Liver (tissue), 9 donors: Measurements from ENCODE around the gene CASTOR1. TPM values are rescaled to one million over a fixed set of nuclear protein-coding genes. Genes with fewer than 3 reads are reported as not detected.

Experiments used
- DNase-seq: peaks from one replicate; pipeline ENCODE4 v3.0.0-alpha.2; 2017; ENCODE audit warnings: low spot score
- H3K27ac ChIP-seq, 2 donors: one replicate each; pipeline ENCODE4 v1.7.0; 2013; ENCODE audit warnings: inconsistent platforms in 2 of 2, low read length in 2 of 2, control low read depth in 1 of 2, low read depth in 1 of 2, mild to moderate bottlenecking in 1 of 2
- H3K27me3 ChIP-seq, 4 donors: one replicate each; pipeline versions ENCODE4 v1.6.1 to v1.7.0; 2013; ENCODE audit warnings: low read length in 3 of 4, inconsistent platforms in 1 of 4, mild to moderate bottlenecking in 1 of 4, moderate library complexity in 1 of 4; ENCODE audit not compliant: control insufficient read depth in 4 of 4, insufficient read depth in 4 of 4
- H3K36me3 ChIP-seq, 4 donors: one replicate each; pipeline versions ENCODE4 v1.6.1 to v1.7.0; 2013; ENCODE audit warnings: low read length in 3 of 4, mild to moderate bottlenecking in 3 of 4, low read depth in 1 of 4, moderate library complexity in 1 of 4; ENCODE audit not compliant: control insufficient read depth in 4 of 4, insufficient read depth in 3 of 4
- H3K4me1 ChIP-seq, 4 donors: one replicate each; pipeline versions ENCODE4 v1.6.1 to v1.7.0; 2013; ENCODE audit warnings: low read length in 3 of 4, mild to moderate bottlenecking in 3 of 4, moderate library complexity in 1 of 4; ENCODE audit not compliant: control insufficient read depth in 4 of 4, insufficient read depth in 4 of 4
- H3K4me3 ChIP-seq, 3 donors: one replicate each; pipeline versions ENCODE4 v1.6.1 to v1.7.0; 2013; ENCODE audit warnings: low read length in 3 of 3, control low read depth in 1 of 3, low read depth in 1 of 3, mild to moderate bottlenecking in 1 of 3
- H3K9ac ChIP-seq, 2 donors: one replicate each; pipeline ENCODE4 v1.7.0; 2013; ENCODE audit warnings: low read length in 2 of 2, mild to moderate bottlenecking in 2 of 2, moderate library complexity in 2 of 2, control low read depth in 1 of 2, low read depth in 1 of 2
- H3K9me3 ChIP-seq, 4 donors: one replicate each; pipeline versions ENCODE4 v1.6.1 to v1.7.0; 2013; ENCODE audit warnings: low read length in 3 of 4; ENCODE audit not compliant: control insufficient read depth in 4 of 4
- ATF3 ChIP-seq: IDR thresholded peaks from 2 replicates; pipeline ENCODE4 v1.6.1; 2016; ENCODE audit warnings: antibody characterized with exemption
- EGR1 ChIP-seq, 2 donors: IDR thresholded peaks; 2 replicates each; pipeline ENCODE4 v1.6.1; 2016 to 2018; ENCODE audit warnings: antibody characterized with exemption in 2 of 2, low read depth in 2 of 2
- FOXA1 ChIP-seq: IDR thresholded peaks from 2 replicates; pipeline ENCODE4 v1.6.1; 2016; ENCODE audit warnings: antibody characterized with exemption
- FOXA2 ChIP-seq: IDR thresholded peaks from 2 replicates; pipeline ENCODE4 v1.6.1; 2016; ENCODE audit warnings: antibody characterized with exemption
- GABPA ChIP-seq, 2 donors: IDR thresholded peaks in 1 of 2; conservative IDR thresholded peaks in 1 of 2; 2 replicates each; pipeline ENCODE4 v1.6.1; 2016; ENCODE audit warnings: antibody characterized with exemption in 2 of 2, mild to moderate bottlenecking in 1 of 2, moderate library complexity in 1 of 2
- HNF4G ChIP-seq: IDR thresholded peaks from 2 replicates; pipeline ENCODE4 v1.6.1; 2016; ENCODE audit warnings: antibody characterized with exemption
- JUND ChIP-seq, 2 donors: IDR thresholded peaks; 2 replicates each; pipeline ENCODE4 v1.6.1; 2016; ENCODE audit warnings: antibody characterized with exemption in 2 of 2
- NR2F2 ChIP-seq: IDR thresholded peaks from 2 replicates; pipeline ENCODE4 v1.6.1; 2016; ENCODE audit warnings: antibody characterized with exemption
- RAD21 ChIP-seq, 2 donors: IDR thresholded peaks; 2 replicates each; pipeline ENCODE4 v1.6.1; 2016; ENCODE audit warnings: antibody characterized with exemption in 2 of 2, mild to moderate bottlenecking in 2 of 2
- RXRA ChIP-seq, 2 donors: IDR thresholded peaks; 2 replicates each; pipeline ENCODE4 v1.6.1; 2017 to 2018; ENCODE audit warnings: antibody characterized with exemption in 2 of 2, mild to moderate bottlenecking in 1 of 2
- SP1 ChIP-seq: IDR thresholded peaks from 2 replicates; pipeline ENCODE4 v1.6.1; 2018; ENCODE audit warnings: antibody characterized with exemption, mild to moderate bottlenecking
- TAF1 ChIP-seq: conservative IDR thresholded peaks from 2 replicates; pipeline ENCODE4 v1.6.1; 2016; ENCODE audit warnings: antibody characterized with exemption, mild to moderate bottlenecking
- ZBTB33 ChIP-seq: IDR thresholded peaks from 2 replicates; pipeline ENCODE4 v1.6.1; 2016; ENCODE audit warnings: antibody characterized with exemption
- WGBS: extraction: QIAGEN DNeasy Blood & Tissue Kit; methylation state at CpG from one replicate; pipeline ENCODE4 v1.1.7; 2013; 5-methylcytosine and 5-hydroxymethylcytosine counted together
- polyA plus RNA-seq, 2 donors: library from polyadenylated mRNA; stranded (reverse) in 1 of 2; unstranded in 1 of 2; fragments of 200-250 nt in 1 of 2; fragments of >200 nt in 1 of 2; fragmentation: Nextera tagmentation in 1 of 2; extraction: Ambion mirVana in 1 of 2; gene quantifications; one replicate each; pipeline versions ENCODE4 v1.2.1 to v1.2.3, GENCODE V29; 2013 to 2015
- total RNA-seq, 2 donors: library from RNA; depleted of rRNA; stranded (reverse); fragments of >200 nt; gene quantifications; one replicate each; pipeline ENCODE4 v1.2.3, GENCODE V29; 2014
- TF ChIP-seq, protein P1 (sequence below): IDR thresholded peaks from 2 replicates; pipeline ENCODE4 v1.6.1; 2016; ENCODE audit warnings: antibody characterized with exemption
- TF ChIP-seq, protein P2 (sequence below): IDR thresholded peaks from 2 replicates; pipeline ENCODE4 v1.6.1; 2016; ENCODE audit warnings: antibody characterized with exemption, mild to moderate bottlenecking
- donor health status: healthy.
- donor health status: healthy.
- donor health status: healthy.
- donor health status: healthy.
- donor health status: healthy.

Gene CASTOR1
- total and polyA plus RNA-seq, 4 donors, result 1.8 to 5.4 (median 2.4) TPM

DNA sequence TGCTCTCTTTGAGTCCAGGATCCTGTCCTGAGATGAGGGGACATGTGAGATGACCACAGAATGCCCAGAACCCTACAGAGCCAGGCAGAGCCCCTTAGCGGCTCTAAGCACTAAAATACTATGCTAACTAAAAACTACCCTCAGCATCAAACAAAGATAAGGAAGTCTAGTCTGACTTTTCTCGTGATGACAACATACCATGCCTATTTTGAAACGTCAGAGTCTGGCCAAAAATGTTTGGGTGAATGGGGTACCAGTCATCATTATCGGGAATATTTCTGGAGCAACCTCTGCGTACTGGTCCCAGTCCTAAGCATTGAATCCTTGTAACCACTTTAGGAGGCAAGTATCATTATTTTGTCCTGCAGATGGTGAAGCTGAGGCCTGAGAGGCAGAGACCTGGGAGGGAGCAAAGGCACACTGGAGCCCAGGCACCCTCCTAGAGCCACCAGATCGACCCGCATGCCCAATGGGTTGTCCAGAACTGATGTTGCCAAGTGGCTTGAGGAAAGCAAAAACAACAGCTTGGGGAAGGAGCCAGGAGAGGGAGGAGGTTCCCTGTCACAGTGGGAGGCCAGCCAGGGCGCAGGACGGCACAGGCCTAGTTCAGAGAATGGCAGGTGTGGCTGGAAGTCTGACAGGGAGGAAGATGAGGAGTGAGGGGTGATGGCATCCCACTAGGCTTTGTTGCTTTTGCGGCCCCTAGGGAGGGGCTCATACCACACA, 15.4 kb downstream of the CASTOR1 start:
- H3K27me3 ChIP-seq, result no peaks in the 10 kb centered on the region
- 70% methylated on average over 10 of the region's 10 CpGs for WGBS
- H3K27ac ChIP-seq, result no peak overlapping the region

GRCh38 chr22:30272781-30273601, 16.3 kb downstream of the CASTOR1 start:
- Histone ChIP-seq H3K4me1 (peaks cover 0 to 2% (median 0%) of the 10 kb centered on the region in 4 donors), H3K4me3 (no peak overlapping the region), H3K9ac (no peak overlapping the region), H3K27me3 (no peaks in the 10 kb centered on the region), H3K36me3 (no peaks in the 10 kb centered on the region), H3K27ac (no peak overlapping the region), H3K9me3 (no peaks in the 10 kb centered on the region)
- no peak for DNase-seq
- 77% methylated on average over 16 of the region's 16 CpGs for WGBS
- TF ChIP-seq HNF4G (no peak), FOXA1 (no peak), ATF3 (no peak), SP1 (no peak), NR2F2 (no peak), ZBTB33 (no peak), RAD21 (IDR thresholded peaks at IDR 0.05) (no peak), JUND (IDR thresholded peaks at IDR 0.05) (no peak), TAF1 (no peak), FOXA2 (no peak), RXRA (IDR thresholded peaks at IDR 0.05) (no peak), GABPA (IDR thresholded peaks at IDR 0.05 in 1 of 2, conservative IDR thresholded peaks at IDR 0.05 in 1 of 2) (no peak)
- TF ChIP-seq, protein P1, sequence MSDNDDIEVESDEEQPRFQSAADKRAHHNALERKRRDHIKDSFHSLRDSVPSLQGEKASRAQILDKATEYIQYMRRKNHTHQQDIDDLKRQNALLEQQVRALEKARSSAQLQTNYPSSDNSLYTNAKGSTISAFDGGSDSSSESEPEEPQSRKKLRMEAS, result no peak

More for the DNA sequence above, 15.4 kb downstream of the CASTOR1 start:
- Histone ChIP-seq H3K9me3 (no peaks in the 10 kb centered on the region), H3K4me3 (no peak overlapping the region), H3K9ac (no peak overlapping the region), H3K4me1 (peaks cover 0 to 6% (median 0%) of the 10 kb centered on the region in 4 donors), H3K36me3 (no peaks in the 10 kb centered on the region)
- DNase-seq, result no peak
- TF ChIP-seq JUND (IDR thresholded peaks at IDR 0.05), result no peak
- TF ChIP-seq, protein P2, sequence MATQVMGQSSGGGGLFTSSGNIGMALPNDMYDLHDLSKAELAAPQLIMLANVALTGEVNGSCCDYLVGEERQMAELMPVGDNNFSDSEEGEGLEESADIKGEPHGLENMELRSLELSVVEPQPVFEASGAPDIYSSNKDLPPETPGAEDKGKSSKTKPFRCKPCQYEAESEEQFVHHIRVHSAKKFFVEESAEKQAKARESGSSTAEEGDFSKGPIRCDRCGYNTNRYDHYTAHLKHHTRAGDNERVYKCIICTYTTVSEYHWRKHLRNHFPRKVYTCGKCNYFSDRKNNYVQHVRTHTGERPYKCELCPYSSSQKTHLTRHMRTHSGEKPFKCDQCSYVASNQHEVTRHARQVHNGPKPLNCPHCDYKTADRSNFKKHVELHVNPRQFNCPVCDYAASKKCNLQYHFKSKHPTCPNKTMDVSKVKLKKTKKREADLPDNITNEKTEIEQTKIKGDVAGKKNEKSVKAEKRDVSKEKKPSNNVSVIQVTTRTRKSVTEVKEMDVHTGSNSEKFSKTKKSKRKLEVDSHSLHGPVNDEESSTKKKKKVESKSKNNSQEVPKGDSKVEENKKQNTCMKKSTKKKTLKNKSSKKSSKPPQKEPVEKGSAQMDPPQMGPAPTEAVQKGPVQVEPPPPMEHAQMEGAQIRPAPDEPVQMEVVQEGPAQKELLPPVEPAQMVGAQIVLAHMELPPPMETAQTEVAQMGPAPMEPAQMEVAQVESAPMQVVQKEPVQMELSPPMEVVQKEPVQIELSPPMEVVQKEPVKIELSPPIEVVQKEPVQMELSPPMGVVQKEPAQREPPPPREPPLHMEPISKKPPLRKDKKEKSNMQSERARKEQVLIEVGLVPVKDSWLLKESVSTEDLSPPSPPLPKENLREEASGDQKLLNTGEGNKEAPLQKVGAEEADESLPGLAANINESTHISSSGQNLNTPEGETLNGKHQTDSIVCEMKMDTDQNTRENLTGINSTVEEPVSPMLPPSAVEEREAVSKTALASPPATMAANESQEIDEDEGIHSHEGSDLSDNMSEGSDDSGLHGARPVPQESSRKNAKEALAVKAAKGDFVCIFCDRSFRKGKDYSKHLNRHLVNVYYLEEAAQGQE, result no peak
- no peak for TF ChIP-seq ZBTB33
- TF ChIP-seq EGR1 (IDR thresholded peaks at IDR 0.05; ENCODE audit: low read depth in 2 of 2), result no peak
- TF ChIP-seq RXRA (IDR thresholded peaks at IDR 0.05), result no peak
- TF ChIP-seq HNF4G, result no peak
- TF ChIP-seq SP1, result no peak
- TF ChIP-seq ATF3, result no peak
